Measurements from ENCODE around the gene HGS. TPM values are rescaled to one million over a fixed set of nuclear protein-coding genes. Genes with fewer than 3 reads are reported as not detected.

Gene HGS
- total and polyA plus RNA-seq, 2 of the 8 experiments (the other 6 are each of a cell fraction or from before 2014, with no cell fraction given), result 80.8 to 99.7 TPM

DNA sequence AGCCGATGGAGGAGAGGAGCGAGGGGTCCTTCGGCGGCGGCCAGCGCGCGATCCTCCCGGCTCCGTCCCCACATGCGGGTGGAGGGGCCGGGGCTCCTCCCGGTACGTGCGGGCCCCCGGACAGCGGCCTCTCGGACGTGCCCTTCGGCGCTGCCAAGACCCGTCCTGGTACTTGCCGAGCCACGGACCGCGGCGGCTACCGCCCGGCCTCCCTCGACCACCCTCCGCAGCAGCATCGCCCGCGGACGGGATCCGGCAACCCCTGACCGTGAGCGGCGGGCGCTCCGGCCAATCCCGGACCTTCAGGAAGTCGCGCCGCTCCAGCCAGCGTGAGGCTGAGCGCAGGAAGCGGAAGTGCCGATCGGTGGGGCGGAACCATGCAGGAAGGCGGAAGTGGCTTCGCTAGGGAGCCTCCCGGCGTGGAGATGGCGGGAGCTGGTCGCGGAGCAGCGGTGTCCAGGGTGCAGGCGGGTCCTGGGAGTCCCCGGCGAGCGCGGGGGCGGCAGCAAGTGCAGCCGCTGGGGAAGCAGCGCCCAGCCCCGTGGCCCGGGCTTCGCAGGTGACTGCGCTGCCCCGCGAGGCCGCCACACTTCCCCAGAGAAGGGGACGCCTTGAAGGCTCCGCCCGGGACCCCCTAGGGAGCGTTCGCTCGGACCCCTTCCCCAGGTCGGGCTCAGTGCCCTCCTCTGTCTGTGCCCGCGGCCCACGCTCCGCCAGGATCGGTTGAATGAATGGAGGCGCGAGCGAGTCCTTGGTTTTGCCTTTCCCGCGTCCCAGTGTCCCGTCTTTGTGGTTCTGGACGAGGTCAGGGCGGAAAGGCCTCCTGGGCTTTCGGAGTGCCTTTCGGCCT, 17.2 kb upstream of the HGS start, which contains the start of the genes CCDC137 and OXLD1 (continued):
- TF ChIP-seq CHD1 (IDR thresholded peaks at IDR 0.05; ENCODE audit: low read depth, low read length), result no peak
- TF ChIP-seq TBP (IDR thresholded peaks at IDR 0.05; ENCODE audit: low read depth, low read length), result peak; percentile 70
- no peak for TF ChIP-seq SUZ12 (IDR thresholded peaks at IDR 0.05; ENCODE audit: low read length)
- TF ChIP-seq RAD21 (IDR thresholded peaks at IDR 0.05 in 1 of 2, conservative IDR thresholded peaks at IDR 0.05 in 1 of 2; ENCODE audit: low read depth in 2 of 2, low read length in 2 of 2), result no peak
- peak; percentile 96 for TF ChIP-seq POLR2AphosphoS5 (IDR thresholded peaks at IDR 0.05; ENCODE audit: low read depth, low read length)
- TF ChIP-seq HDAC2 (IDR thresholded peaks at IDR 0.05; ENCODE audit: borderline replicate concordance in 1 of 2, low read depth in 2 of 2, low read length in 2 of 2), result peak in 1 of 2 experiments; percentile 69; a peak in 1 of 4 replicates
- no peak for TF ChIP-seq CTBP2 (IDR thresholded peaks at IDR 0.05; ENCODE audit: borderline replicate concordance, insufficient read depth, insufficient read length, low read length)
- TF ChIP-seq JUND (IDR thresholded peaks at IDR 0.05; ENCODE audit: low read length), result no peak
- peak; percentile 76 for TF ChIP-seq TAF1 (IDR thresholded peaks at IDR 0.05; ENCODE audit: low read depth, low read length)
- peak; percentile 89 for TF ChIP-seq RBBP5 (IDR thresholded peaks at IDR 0.05; ENCODE audit: borderline replicate concordance, low read depth, low read length)
- no peak for TF ChIP-seq SIX5 (IDR thresholded peaks at IDR 0.05; ENCODE audit: low read depth, low read length)
- no peak for TF ChIP-seq CEBPB (IDR thresholded peaks at IDR 0.05; ENCODE audit: low read depth, low read length)
- TF ChIP-seq RXRA (IDR thresholded peaks at IDR 0.05; ENCODE audit: insufficient read depth, low read depth, low read length), result no peak
- TF ChIP-seq KDM1A (IDR thresholded peaks at IDR 0.05; ENCODE audit: borderline replicate concordance, low read length), result no peak
- no peak for TF ChIP-seq CBX8 (IDR thresholded peaks at IDR 0.05; ENCODE audit: borderline replicate concordance, low read depth, low read length)
- no peak for TF ChIP-seq SAP30 (IDR thresholded peaks at IDR 0.05; ENCODE audit: insufficient read depth, insufficient replicate concordance, low read length)
- TF ChIP-seq PHF8 (conservative IDR thresholded peaks at IDR 0.05; ENCODE audit: low read depth, low read length), result peak; percentile 98
- TF ChIP-seq SIN3A (conservative IDR thresholded peaks at IDR 0.05 in 1 of 2, IDR thresholded peaks at IDR 0.05 in 1 of 2; ENCODE audit: low read depth in 1 of 2, low read length in 2 of 2), result peak; percentile 23 to 63; a peak in 1 of 4 replicates
- peak; percentile 66 for TF ChIP-seq KDM4A (IDR thresholded peaks at IDR 0.05; ENCODE audit: low read depth, low read length, severe bottlenecking)
- no peak for TF ChIP-seq USF2 (IDR thresholded peaks at IDR 0.05; ENCODE audit: low read length)

Data from H1 (cell line).